Spinal cord (tissue), 10 donors: Measurements from ENCODE around the gene NOC2L. TPM values are rescaled to one million over a fixed set of nuclear protein-coding genes. Genes with fewer than 3 reads are reported as not detected.

ENCODE experiments used
- DNase-seq, 6 donors: peaks; one replicate each; pipeline versions ENCODE4 v3.0.0 to v3.0.0-alpha.2; 2013 to 2015; ENCODE audit warnings: low spot score in 6 of 6, low read depth in 4 of 6
- H3K27ac ChIP-seq: one replicate; pipeline ENCODE4 v1.5.1; 2013; ENCODE audit warnings: low read depth, low read length, control low read depth
- H3K27me3 ChIP-seq: one replicate; pipeline ENCODE4 v1.6.1; 2013; ENCODE audit warnings: low read length; ENCODE audit not compliant: control insufficient read depth, insufficient read depth
- H3K36me3 ChIP-seq: one replicate; pipeline ENCODE4 v1.6.1; 2013; ENCODE audit warnings: low read length; ENCODE audit not compliant: control insufficient read depth, insufficient read depth
- H3K4me1 ChIP-seq: one replicate; pipeline ENCODE4 v1.6.1; 2013; ENCODE audit warnings: low read length; ENCODE audit not compliant: control insufficient read depth, insufficient read depth
- H3K4me3 ChIP-seq: one replicate; pipeline ENCODE4 v1.5.1; 2013; ENCODE audit warnings: low read depth, low read length, control low read depth
- H3K9me3 ChIP-seq: one replicate; pipeline ENCODE4 v1.6.1; 2013; ENCODE audit warnings: low read length; ENCODE audit not compliant: control insufficient read depth, insufficient read depth
- WGBS: methylation state at CpG from one replicate; pipeline ENCODE4 v1.1.5; 2013; ENCODE audit warnings: missing lambda C conversion rate; ENCODE audit not compliant: insufficient coverage; 5-methylcytosine and 5-hydroxymethylcytosine counted together
- polyA plus RNA-seq, 2 donors: library from polyadenylated mRNA; unstranded; fragments of 120-200 nt; gene quantifications; one replicate each; pipeline ENCODE4 v1.2.1, GENCODE V29; 2013; ENCODE audit not compliant: insufficient read length in 2 of 2
- total RNA-seq, 2 donors: library from RNA; depleted of rRNA in 1 of 2; stranded (reverse); fragments of 120-200 nt in 1 of 2; fragments of >200 nt in 1 of 2; gene quantifications; one replicate each; pipeline versions ENCODE4 v1.2.3 to v1.2.4, GENCODE V29; 2013 to 2014
- donor health status: healthy.

Gene NOC2L
- total and polyA plus RNA-seq, 4 donors = 33.1 to 68.5 (median 55.9) TPM

GRCh38 chr1:912740-913301, 46.2 kb downstream of the NOC2L start:
- no peak for DNase-seq
- H3K4me1 ChIP-seq = peaks cover 53% of the 10 kb centered on the region

GRCh38 chr1:911875-912739, 46.9 kb downstream of the NOC2L start:
- Histone ChIP-seq H3K9me3 (no peaks in the 10 kb centered on the region), H3K27me3 (peaks cover 22% of the 10 kb centered on the region), H3K4me1 (peaks cover 47% of the 10 kb centered on the region), H3K27ac (no peak overlapping the region), H3K4me3 (no peak overlapping the region), H3K36me3 (peaks cover 6% of the 10 kb centered on the region)
- DNase-seq = no peak
- 64% methylated on average over 13 of the region's 15 CpGs for WGBS

More at GRCh38 chr1:912740-913301, 46.2 kb downstream of the NOC2L start:
- no peak overlapping the region for H3K27ac ChIP-seq
- peaks cover 28% of the 10 kb centered on the region for H3K27me3 ChIP-seq
- WGBS = 37% methylated on average over 23 of the region's 24 CpGs
- H3K9me3 ChIP-seq = no peaks in the 10 kb centered on the region
- peaks cover 3% of the 10 kb centered on the region for H3K36me3 ChIP-seq
- no peak overlapping the region for H3K4me3 ChIP-seq

- Histone ChIP-seq H3K4me1 (peaks cover 46% of the 10 kb centered on the region), H3K27ac (no peak overlapping the region), H3K4me3 (no peak overlapping the region), H3K36me3 (peaks cover 15% of the 10 kb centered on the region), H3K27me3 (peaks cover 17% of the 10 kb centered on the region), H3K9me3 (no peaks in the 10 kb centered on the region)
- DNase-seq = peak in 1 of 6 donors; percentile 71
- 46% methylated on average over 24 of the region's 25 CpGs for WGBS
Observed at GRCh38 chr1:910881-911721, 48.0 kb downstream of the NOC2L start.

GRCh38 chr1:910311-910880, 48.7 kb downstream of the NOC2L start:
- Histone ChIP-seq H3K4me1 (peaks cover 46% of the 10 kb centered on the region), H3K36me3 (peaks cover 20% of the 10 kb centered on the region), H3K27ac (no peak overlapping the region), H3K27me3 (peaks cover 20% of the 10 kb centered on the region), H3K9me3 (no peaks in the 10 kb centered on the region), H3K4me3 (no peak overlapping the region)
- 19% methylated on average over 29 of the region's 29 CpGs for WGBS
- DNase-seq = peak in 1 of 6 donors; percentile 42

- Histone ChIP-seq H3K4me1 (peaks cover 50% of the 10 kb centered on the region), H3K36me3 (peaks cover 20% of the 10 kb centered on the region), H3K4me3 (no peak overlapping the region), H3K9me3 (no peaks in the 10 kb centered on the region), H3K27ac (no peak overlapping the region), H3K27me3 (peaks cover 22% of the 10 kb centered on the region)
- no peak for DNase-seq
- 5% methylated on average over 49 of the region's 53 CpGs for WGBS
Observed at GRCh38 chr1:909861-910310, 49.2 kb downstream of the NOC2L start.

- Histone ChIP-seq H3K4me3 (no peak overlapping the region), H3K4me1 (peaks cover 54% of the 10 kb centered on the region), H3K27me3 (peaks cover 15% of the 10 kb centered on the region), H3K36me3 (peaks cover 20% of the 10 kb centered on the region), H3K27ac (no peak overlapping the region), H3K9me3 (no peaks in the 10 kb centered on the region)
- WGBS = 93% methylated on average over 8 of the region's 16 CpGs
- no peak for DNase-seq
Observed at GRCh38 chr1:908661-909060, 50.4 kb downstream of the NOC2L start.

- Histone ChIP-seq H3K4me3 (no peak overlapping the region), H3K4me1 (peaks cover 56% of the 10 kb centered on the region), H3K9me3 (no peaks in the 10 kb centered on the region), H3K27ac (no peak overlapping the region), H3K27me3 (peaks cover 15% of the 10 kb centered on the region), H3K36me3 (peaks cover 20% of the 10 kb centered on the region)
- 70% methylated on average over 14 of the region's 17 CpGs for WGBS
- DNase-seq = no peak
Observed at GRCh38 chr1:907611-908451, 51.2 kb downstream of the NOC2L start.

- Histone ChIP-seq H3K4me3 (no peak overlapping the region), H3K4me1 (peaks cover 47% of the 10 kb centered on the region), H3K27ac (no peak overlapping the region), H3K36me3 (peaks cover 20% of the 10 kb centered on the region), H3K27me3 (peaks cover 12% of the 10 kb centered on the region), H3K9me3 (no peaks in the 10 kb centered on the region)
- peak in 1 of 6 donors; percentile 13 for DNase-seq
- 46% methylated on average over 18 of the region's 20 CpGs for WGBS
Observed at GRCh38 chr1:906600-907420, 52.2 kb downstream of the NOC2L start.
